HG02943 (cell line): ENCODE results near the gene ZNF532.
"Not testable (repeated sequence)": the region's sequence is repeated elsewhere in the genome, so short reads cannot be mapped to it uniquely, and the experiment has no call there.

Source experiments
- ATAC-seq: cut with Tn5 transposase; IDR thresholded peaks from one replicate; pipeline ENCODE4 v1.9.1; 2021; ENCODE audit warnings: mild to moderate bottlenecking, low read depth, moderate library complexity; ENCODE audit not compliant: unreplicated experiment

ZNF532 gene

GRCh38 chr18:58864146-58865032 is at the start of gene ZNF532:
Gene ZNF532 (plus strand): TSS chr18:58864877. CDS start in a region left out here.
- ATAC-seq = no peak

GRCh38 chr18:58819051-58819450 is 45.6 kb upstream of the ZNF532 start:
- ATAC-seq = no peak

GRCh38 chr18:58820251-58820650 is 44.4 kb upstream of the ZNF532 start:
- no peak for ATAC-seq

- ATAC-seq = no peak
Measured at GRCh38 chr18:58822944-58823343, 41.7 kb upstream of the ZNF532 start.

GRCh38 chr18:58823412-58823811 is 41.3 kb upstream of the ZNF532 start:
- ATAC-seq = no peak

GRCh38 chr18:58826926-58827325 is 37.8 kb upstream of the ZNF532 start:
- ATAC-seq = not testable (repeated sequence)

- ATAC-seq = no peak
Measured at GRCh38 chr18:58827428-58827827, 37.2 kb upstream of the ZNF532 start.

GRCh38 chr18:58827886-58828285 is 36.8 kb upstream of the ZNF532 start:
- no peak for ATAC-seq

GRCh38 chr18:58828399-58829121 is 36.1 kb upstream of the ZNF532 start:
- ATAC-seq = no peak

GRCh38 chr18:58829263-58829662 is 35.4 kb upstream of the ZNF532 start:
- no peak for ATAC-seq

- ATAC-seq = not testable (repeated sequence)
Measured at GRCh38 chr18:58829886-58830285, 34.8 kb upstream of the ZNF532 start.

- ATAC-seq = no peak
Measured at GRCh38 chr18:58831606-58832005, 33.1 kb upstream of the ZNF532 start.

- ATAC-seq = no peak
Measured at GRCh38 chr18:58838165-58838860, 26.4 kb upstream of the ZNF532 start.

GRCh38 chr18:58838946-58839345 is 25.7 kb upstream of the ZNF532 start:
- no peak for ATAC-seq

GRCh38 chr18:58842978-58843687 is 21.5 kb upstream of the ZNF532 start:
- no peak for ATAC-seq

- ATAC-seq = no peak
Measured at GRCh38 chr18:58843688-58844035, 21.0 kb upstream of the ZNF532 start.

GRCh38 chr18:58844871-58845270 is 19.8 kb upstream of the ZNF532 start:
- ATAC-seq = no peak

GRCh38 chr18:58845928-58846724 is 18.6 kb upstream of the ZNF532 start:
- no peak for ATAC-seq

- ATAC-seq = no peak
Measured at GRCh38 chr18:58847383-58848071, 17.1 kb upstream of the ZNF532 start.
